HG02642 (cell line): ENCODE results near the gene TENT5C.

Experiments used
- ATAC-seq: cut with Tn5 transposase; IDR thresholded peaks from one replicate; pipeline ENCODE4 v1.9.1; 2021; ENCODE audit warnings: mild to moderate bottlenecking; ENCODE audit not compliant: unreplicated experiment, poor library complexity

TENT5C gene

GRCh38 chr1:117571496-117571895 is 34.4 kb upstream of the TENT5C start:
- ATAC-seq: no peak

DNA sequence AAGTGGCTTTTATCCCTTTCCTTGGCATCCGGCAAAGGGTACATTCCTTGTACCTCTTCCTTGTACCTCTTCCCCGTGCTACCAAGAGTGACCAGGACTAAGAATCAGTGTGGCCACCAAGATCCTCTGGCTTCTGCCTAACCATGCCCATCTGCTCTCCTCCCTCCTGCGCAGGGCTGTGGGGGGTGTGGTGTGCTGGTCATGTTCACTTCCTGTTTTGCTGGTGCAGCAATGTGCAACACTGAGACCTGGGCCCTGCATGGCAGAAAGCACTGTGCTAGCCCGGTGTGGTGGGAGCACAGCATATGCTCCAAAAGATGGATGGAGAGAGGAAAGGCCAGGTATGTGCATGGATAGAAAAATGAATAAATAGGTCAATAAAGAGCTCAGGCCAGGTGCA is 33.3 kb upstream of the TENT5C start:
- no peak for ATAC-seq

GRCh38 chr1:117573386-117574023 is 32.3 kb upstream of the TENT5C start:
- no peak for ATAC-seq

GRCh38 chr1:117574161-117574835 is 31.6 kb upstream of the TENT5C start:
- no peak for ATAC-seq

DNA sequence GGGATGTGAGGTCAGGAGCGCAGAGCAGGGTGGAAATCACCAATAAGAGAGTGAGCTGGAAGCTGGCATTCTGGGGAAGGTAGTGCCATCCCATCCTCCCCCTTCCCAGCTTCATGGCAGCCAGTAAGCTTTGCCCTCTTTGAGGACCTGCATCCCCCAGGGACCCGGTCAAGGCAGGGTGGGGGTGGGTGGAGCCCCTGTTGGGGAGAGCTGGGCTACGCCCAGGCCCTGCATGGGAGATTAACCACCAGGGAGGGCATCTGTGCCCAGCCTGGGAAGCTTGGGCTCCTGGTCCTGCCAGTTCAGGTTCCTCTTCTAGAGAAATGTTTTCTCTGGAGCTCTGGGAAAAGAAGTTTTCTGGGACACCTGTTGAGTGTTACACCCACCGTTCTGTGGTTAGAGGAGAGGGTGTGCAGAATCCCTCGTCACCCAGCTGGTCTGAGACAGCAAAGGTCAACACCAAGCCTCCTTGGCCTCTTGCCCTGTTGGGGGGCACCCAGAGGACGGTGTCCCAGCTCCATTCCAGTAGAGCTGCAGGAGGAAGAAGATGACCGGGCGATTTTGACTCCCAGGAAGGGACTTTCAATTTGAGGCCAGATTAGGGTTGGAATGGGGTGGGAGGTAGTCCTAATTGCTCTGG is 30.1 kb upstream of the TENT5C start:
- no peak for ATAC-seq

DNA sequence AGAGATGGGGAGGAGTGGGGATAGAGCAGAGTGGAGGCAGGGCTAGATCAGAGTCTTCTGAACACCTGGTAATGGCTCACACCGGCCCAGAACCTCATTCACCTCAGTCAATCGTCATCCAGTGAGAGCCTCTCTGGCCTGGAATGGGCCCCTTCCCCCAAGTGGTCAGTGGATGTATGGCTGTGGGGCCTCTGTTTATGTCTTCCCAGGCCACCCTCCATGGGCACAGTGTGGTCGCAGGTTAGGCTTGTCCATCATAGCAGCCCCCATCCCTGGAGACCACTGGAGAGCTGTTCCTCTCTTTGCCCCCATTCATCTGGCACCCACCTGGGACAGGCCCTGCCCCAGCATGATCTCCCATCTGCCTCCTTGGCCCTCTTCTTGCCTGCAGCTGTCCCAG is 29.6 kb upstream of the TENT5C start:
- no peak for ATAC-seq

- ATAC-seq: no peak
These were observed 28.5 kb upstream of the TENT5C start for GRCh38 chr1:117577191-117577885.

GRCh38 chr1:117578466-117578865 is 27.4 kb upstream of the TENT5C start:
- ATAC-seq: no peak

DNA sequence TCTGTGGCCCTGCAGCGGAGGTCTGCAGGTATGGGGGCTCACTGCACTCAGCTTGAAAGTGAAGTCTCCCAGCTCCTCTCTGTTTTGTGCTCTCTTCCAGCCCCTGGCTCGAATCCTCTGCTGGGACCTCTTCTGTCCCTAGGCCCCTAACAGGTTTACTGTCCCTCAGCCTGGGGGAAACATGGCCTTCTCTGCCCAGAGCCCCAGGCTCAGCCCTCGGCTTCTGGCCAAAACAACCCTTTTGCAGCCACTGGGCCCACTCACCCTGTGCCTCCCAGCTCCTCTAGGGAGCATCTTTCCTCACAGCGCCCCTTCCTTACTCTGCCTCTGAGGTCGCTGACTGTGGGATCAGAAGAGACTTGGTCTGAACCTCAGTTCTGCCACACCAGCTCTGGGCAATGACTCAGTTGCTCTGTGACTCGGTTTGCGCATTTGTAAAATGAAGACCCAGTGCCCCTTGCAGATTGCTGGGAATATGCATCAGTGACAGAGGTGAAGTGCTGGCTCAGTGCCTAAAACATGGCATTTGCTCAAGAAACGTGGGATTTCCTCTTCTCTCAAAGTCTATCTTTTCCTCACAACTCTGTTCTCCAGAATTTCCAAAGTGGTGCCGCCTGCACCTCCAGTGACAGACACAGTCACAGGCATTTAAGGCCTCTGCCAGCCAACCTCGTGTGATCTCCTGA is 26.5 kb upstream of the TENT5C start:
- ATAC-seq: no peak

DNA sequence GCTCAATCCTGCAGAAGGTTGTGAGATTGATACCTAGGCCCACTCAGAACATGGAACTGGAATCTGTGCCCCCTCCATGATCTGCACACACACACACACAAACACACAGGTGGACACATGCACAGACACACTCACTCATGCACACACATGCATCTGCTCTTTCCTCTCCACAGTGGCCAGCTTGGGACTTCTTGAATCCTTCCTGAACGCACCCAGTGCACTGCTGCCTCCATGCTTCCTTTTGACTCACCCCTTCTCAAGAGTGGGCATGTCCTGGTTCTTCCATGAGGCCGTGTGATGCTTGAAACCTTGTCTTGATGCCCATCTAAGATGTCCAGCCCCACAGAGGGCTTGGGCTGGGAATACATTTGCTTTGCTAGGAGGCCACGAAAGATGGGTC is 25.4 kb upstream of the TENT5C start:
- no peak for ATAC-seq

DNA sequence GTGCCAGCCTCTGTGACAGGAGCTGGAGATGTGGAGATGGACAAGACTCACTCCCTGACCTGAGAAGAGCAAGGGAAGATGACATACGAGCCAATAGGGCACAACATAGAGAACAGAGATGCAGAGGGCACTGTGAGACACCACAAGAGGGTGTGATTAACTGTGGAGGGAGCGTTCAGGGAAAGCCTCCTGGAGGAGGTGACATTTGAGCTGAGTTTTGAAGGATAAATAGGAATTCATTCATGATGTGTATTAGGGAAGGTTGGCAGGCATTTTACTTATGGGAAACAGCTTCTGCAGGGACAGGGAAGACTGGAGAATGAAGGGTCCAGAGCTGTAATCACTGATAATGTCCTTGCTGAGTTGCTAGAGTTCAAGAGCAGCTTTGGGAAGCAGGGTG is 25.0 kb upstream of the TENT5C start:
- no peak for ATAC-seq

DNA sequence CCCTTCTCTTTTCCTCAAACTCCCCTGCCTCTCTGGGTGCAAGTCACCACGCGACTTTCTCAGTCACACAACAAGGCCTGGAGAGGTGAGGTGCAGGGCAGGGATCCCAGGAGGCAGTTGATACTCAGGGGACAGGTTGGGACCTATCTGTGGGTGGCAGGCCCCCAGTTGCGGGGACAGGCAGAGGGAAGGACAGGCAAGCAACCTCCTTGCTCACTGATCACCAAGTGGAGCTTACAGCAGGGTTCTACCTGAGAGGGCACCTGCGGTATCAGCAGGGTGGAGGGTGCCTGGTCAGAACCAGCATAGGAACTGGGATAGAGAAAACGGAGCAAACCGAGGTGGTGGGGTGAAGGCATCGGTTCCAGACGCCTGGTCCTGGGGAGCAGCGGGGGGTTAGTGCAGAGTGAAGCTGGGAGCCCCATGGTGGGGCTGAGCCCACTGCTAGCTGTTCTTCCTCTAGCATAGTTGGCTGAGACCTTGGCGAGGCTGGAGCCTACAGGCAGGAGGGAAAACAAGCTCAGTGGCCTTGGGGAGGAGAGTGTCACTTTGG is 24.4 kb upstream of the TENT5C start:
- no peak for ATAC-seq

DNA sequence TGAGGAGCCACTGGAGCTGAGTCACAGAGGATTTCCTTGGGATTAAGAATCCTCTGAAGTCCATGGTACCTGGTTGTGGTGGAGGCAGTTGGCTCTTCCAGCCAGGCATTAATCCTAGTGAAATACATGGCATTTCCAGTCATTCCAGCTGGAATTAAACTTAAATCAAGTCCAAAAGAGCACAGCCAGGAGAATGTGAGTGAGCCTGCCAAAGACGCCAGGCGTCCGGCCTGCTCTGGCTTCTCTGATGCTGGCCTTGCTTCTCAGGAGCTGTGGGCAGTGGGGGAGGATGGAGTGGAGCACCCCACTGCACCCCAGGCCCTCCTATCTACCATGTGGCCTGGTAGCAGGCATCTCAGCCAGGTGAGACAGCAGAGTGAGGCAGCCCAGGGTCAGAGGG is 23.4 kb upstream of the TENT5C start:
- ATAC-seq: no peak

DNA sequence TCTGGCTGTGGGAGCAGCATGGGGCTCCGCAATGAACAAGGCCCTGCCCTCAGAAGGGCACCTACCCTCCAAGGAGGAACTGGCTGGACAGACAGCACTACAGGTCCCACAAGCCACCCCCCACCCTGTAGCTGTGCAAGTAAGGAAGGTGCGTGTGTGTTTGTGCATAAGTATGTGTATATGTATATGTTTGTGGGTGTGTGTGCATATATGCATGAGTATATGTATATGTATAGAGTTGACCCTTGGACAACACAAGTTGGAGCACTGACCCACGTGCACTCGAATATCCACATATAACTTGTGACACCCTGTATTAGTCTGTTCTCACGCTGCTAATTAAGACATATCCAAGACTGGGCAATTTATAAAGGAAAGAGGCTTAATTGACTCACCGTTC is 22.6 kb upstream of the TENT5C start:
- ATAC-seq: no peak

DNA sequence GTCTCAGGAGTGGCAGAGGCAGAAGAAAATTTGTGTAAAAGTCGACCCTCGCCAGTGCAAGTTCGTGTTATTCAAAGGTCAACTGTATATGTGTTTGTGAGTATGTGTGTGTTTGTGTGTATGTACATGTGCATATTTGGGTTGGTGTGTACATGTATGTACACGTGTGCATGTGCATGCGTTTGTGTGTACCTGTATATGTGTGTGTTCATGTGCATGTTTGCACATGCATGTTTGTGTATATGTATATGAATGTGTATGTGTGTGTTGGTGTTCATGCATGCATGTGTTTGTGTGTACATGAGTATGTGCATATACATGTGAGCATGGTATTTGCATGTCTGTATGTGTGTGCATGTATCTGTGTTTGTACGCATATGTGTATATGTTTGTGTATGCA is 21.7 kb upstream of the TENT5C start:
- no peak for ATAC-seq

GRCh38 chr1:117585086-117585485 is 20.8 kb upstream of the TENT5C start:
- no peak for ATAC-seq

- ATAC-seq: no peak
These were observed 19.5 kb upstream of the TENT5C start for GRCh38 chr1:117586337-117586736.

DNA sequence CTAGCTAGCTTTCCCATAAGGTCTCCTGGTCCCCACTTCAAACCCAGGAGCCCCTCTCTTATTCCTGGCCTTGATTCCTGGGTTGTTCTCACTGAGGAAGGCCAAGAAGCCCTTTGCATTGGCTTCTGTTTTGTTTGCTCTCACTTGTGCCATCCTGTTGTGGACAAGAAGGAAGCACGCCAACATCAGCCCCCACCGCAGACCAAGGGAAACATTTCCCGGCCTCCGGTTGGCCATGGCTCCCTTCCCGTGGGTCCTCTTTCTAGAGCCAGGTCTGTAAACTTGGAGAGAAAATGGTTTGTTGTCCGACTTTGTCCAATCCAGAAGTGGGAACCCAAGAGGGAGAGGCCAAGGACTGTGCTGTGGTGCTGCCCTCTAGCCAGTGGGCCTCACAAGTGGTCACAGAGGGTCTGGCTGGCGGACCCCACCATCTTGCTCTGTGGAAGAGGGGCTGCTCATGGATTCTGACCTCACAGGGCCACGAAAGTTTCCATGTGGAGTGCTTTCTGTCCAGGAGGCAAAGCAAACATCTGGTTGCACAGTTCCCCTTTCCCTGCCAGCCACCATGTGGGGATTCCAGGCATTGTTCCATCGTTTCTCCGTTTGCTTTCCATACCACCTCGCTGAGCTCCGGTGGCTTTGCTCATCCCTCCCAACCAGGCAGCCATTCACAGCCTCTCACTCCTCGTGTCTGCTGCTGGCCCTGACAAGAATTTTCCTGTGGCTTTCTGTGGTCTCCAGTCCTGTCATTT is 18.9 kb upstream of the TENT5C start:
- ATAC-seq: no peak

GRCh38 chr1:117587499-117588356 is 18.1 kb upstream of the TENT5C start:
- no peak for ATAC-seq
